ENCODE data around the gene SELENOV. TPM values are rescaled to one million over a fixed set of nuclear protein-coding genes. Genes with fewer than 3 reads are reported as not detected.
A peak's percentile ranks its signal among the peaks of the same experiment; 100 is the strongest.

SELENOV gene
- total RNA-seq, 1 experiment from 2014 or later = 0.80 TPM

- ATAC-seq (peak; percentile 17), DNase-seq (ENCODE audit: low read depth, low spot score) (no peak)
- in situ Hi-C loops (cut with HindIII; ENCODE audit: low pct_unique_long_range_greater_than_20kb, low sequenced_read_pairs) (no loop called here), intact Hi-C loops (cut with micrococcal nuclease; ENCODE audit: unreplicated experiment) (no loop called here)
- BruUV-seq (replicated peaks) = no TSS peak
- TF ChIP-seq SIN3A (IDR thresholded peaks at IDR 0.05; ENCODE audit: borderline replicate concordance, insufficient read depth, low read depth, low read length) = no peak
- TF ChIP-seq POLR2AphosphoS5 (IDR thresholded peaks at IDR 0.05; ENCODE audit: low read depth, low read length) = no peak
- TF ChIP-seq, protein P1, sequence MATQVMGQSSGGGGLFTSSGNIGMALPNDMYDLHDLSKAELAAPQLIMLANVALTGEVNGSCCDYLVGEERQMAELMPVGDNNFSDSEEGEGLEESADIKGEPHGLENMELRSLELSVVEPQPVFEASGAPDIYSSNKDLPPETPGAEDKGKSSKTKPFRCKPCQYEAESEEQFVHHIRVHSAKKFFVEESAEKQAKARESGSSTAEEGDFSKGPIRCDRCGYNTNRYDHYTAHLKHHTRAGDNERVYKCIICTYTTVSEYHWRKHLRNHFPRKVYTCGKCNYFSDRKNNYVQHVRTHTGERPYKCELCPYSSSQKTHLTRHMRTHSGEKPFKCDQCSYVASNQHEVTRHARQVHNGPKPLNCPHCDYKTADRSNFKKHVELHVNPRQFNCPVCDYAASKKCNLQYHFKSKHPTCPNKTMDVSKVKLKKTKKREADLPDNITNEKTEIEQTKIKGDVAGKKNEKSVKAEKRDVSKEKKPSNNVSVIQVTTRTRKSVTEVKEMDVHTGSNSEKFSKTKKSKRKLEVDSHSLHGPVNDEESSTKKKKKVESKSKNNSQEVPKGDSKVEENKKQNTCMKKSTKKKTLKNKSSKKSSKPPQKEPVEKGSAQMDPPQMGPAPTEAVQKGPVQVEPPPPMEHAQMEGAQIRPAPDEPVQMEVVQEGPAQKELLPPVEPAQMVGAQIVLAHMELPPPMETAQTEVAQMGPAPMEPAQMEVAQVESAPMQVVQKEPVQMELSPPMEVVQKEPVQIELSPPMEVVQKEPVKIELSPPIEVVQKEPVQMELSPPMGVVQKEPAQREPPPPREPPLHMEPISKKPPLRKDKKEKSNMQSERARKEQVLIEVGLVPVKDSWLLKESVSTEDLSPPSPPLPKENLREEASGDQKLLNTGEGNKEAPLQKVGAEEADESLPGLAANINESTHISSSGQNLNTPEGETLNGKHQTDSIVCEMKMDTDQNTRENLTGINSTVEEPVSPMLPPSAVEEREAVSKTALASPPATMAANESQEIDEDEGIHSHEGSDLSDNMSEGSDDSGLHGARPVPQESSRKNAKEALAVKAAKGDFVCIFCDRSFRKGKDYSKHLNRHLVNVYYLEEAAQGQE (IDR thresholded peaks at IDR 0.05; ENCODE audit: insufficient read depth in 1 of 2, low read depth in 2 of 2, low read length in 1 of 2) = no peak
- TF ChIP-seq, protein P2, sequence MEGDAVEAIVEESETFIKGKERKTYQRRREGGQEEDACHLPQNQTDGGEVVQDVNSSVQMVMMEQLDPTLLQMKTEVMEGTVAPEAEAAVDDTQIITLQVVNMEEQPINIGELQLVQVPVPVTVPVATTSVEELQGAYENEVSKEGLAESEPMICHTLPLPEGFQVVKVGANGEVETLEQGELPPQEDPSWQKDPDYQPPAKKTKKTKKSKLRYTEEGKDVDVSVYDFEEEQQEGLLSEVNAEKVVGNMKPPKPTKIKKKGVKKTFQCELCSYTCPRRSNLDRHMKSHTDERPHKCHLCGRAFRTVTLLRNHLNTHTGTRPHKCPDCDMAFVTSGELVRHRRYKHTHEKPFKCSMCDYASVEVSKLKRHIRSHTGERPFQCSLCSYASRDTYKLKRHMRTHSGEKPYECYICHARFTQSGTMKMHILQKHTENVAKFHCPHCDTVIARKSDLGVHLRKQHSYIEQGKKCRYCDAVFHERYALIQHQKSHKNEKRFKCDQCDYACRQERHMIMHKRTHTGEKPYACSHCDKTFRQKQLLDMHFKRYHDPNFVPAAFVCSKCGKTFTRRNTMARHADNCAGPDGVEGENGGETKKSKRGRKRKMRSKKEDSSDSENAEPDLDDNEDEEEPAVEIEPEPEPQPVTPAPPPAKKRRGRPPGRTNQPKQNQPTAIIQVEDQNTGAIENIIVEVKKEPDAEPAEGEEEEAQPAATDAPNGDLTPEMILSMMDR (IDR thresholded peaks at IDR 0.05) = no peak
- TF ChIP-seq TCF7L2 (IDR thresholded peaks at IDR 0.05; ENCODE audit: low read depth, low read length) = no peak
- Histone ChIP-seq H3K4me3 (ENCODE audit: low read depth in 2 of 2, low read length in 2 of 2) (no peak overlapping the region), H3K36me3 (ENCODE audit: control insufficient read depth, insufficient read depth, low read length) (no peaks in the 10 kb centered on the region), H3K27me3 (ENCODE audit: control insufficient read depth, insufficient read depth, low read length) (peaks cover 22% of the 10 kb centered on the region), H3K4me1 (ENCODE audit: control insufficient read depth, insufficient read depth, low read length) (peaks cover 26% of the 10 kb centered on the region), H3K9me3 (ENCODE audit: control insufficient read depth, insufficient read depth, low read depth, low read length) (no peaks in the 10 kb centered on the region), H3K27ac (ENCODE audit: low read length) (peak overlapping the region; percentile 0)
- POLR2A ChIA-PET = interaction anchor here (0.5 to 3.5 kb wide), 14 partner anchors 9 to 625 kb away, joined by 3 to 43 read pairs (median 6); partner anchors contain the start of genes EID2, EID2B, RPS16 and TIMM50
- CTCF ChIA-PET = interaction anchor here (0.5 to 3.9 kb wide), 19 partner anchors 8 to 823 kb away, joined by 3 to 49 read pairs (median 7); partner anchors contain the start of genes DLL3, EID2, EID2B and SUPT5H
Measured at GRCh38 chr19:39518975-39519374, 4.0 kb downstream of the SELENOV start.

GRCh38 chr19:39520541-39521484 is 5.9 kb downstream of the SELENOV start:
- in situ Hi-C loops (cut with HindIII; ENCODE audit: low pct_unique_long_range_greater_than_20kb, low sequenced_read_pairs) = no loop called here
- intact Hi-C loops (cut with micrococcal nuclease; ENCODE audit: unreplicated experiment) = no loop called here
- BruUV-seq (replicated peaks) = no TSS peak

More at GRCh38 chr19:39520541-39521484, 5.9 kb downstream of the SELENOV start:
- Histone ChIP-seq H3K27me3 (ENCODE audit: control insufficient read depth, insufficient read depth, low read length) (peaks cover 5% of the 10 kb centered on the region), H3K4me3 (ENCODE audit: low read depth in 2 of 2, low read length in 2 of 2) (no peak overlapping the region), H3K27ac (ENCODE audit: low read length) (no peak overlapping the region), H3K9me3 (ENCODE audit: control insufficient read depth, insufficient read depth, low read depth, low read length) (no peaks in the 10 kb centered on the region), H3K4me1 (ENCODE audit: control insufficient read depth, insufficient read depth, low read length) (peaks cover 13% of the 10 kb centered on the region), H3K36me3 (ENCODE audit: control insufficient read depth, insufficient read depth, low read length) (no peaks in the 10 kb centered on the region)
- no peak for DNase-seq (ENCODE audit: low read depth, low spot score)
- ChIA-PET CTCF (interaction anchor here (0.5 to 3.9 kb wide), 16 partner anchors 9 to 231 kb away, joined by 3 to 49 read pairs (median 6); partner anchors contain the start of genes DLL3, EID2, EID2B and RPS16), POLR2A (interaction anchor here (0.5 to 3.5 kb wide), 16 partner anchors 10 to 953 kb away, joined by 3 to 43 read pairs (median 4); partner anchors contain the start of genes EID2B, PAF1 and RPS16)
- ATAC-seq = no peak
- TF ChIP-seq POLR2AphosphoS5 (IDR thresholded peaks at IDR 0.05; ENCODE audit: low read depth, low read length) (no peak), TCF7L2 (IDR thresholded peaks at IDR 0.05; ENCODE audit: low read depth, low read length) (no peak)
- TF ChIP-seq, protein P2 (IDR thresholded peaks at IDR 0.05) = no peak
